ENCODE results near the gene ABTB2.

- TF ChIP-seq CTCF (IDR thresholded peaks at IDR 0.05; ENCODE audit: insufficient read depth, low read length): no peak
- TF ChIP-seq REST (IDR thresholded peaks at IDR 0.05; ENCODE audit: insufficient replicate concordance, low read depth): no peak
- TF ChIP-seq POLR2AphosphoS5 (IDR thresholded peaks at IDR 0.05; ENCODE audit: low read depth): no peak
- no peak for TF ChIP-seq GABPA (IDR thresholded peaks at IDR 0.05; ENCODE audit: low read depth)
- no peak for TF ChIP-seq SPI1 (IDR thresholded peaks at IDR 0.05; ENCODE audit: borderline replicate concordance, low read depth)
Observed at GRCh38 chr11:34111722-34112270, 246.0 kb downstream of the ABTB2 start.
